Coronary artery (tissue), 2 donors: ENCODE measurements around the gene TSPAN13.

Source experiments
- DNase-seq: peaks from one replicate; pipeline ENCODE4 v3.0.0-alpha.2; 2017; ENCODE audit warnings: low spot score
- H3K27ac ChIP-seq, 2 donors: fragments of 200-600 bp; sonication (generic); one replicate each; pipeline ENCODE4 v1.5.1; 2016 to 2019
- H3K4me3 ChIP-seq: fragments of 200-600 bp; sonication (generic); 2 replicates; pipeline ENCODE4 v1.5.1; 2016; ENCODE audit warnings: mild to moderate bottlenecking, moderate library complexity
- TF ChIP-seq, protein P1 (sequence below): fragments of 200-600 bp; sonication (generic); IDR thresholded peaks from one replicate; pipeline ENCODE4 v1.5.1; 2019; ENCODE audit warnings: antibody characterized with exemption

The TSPAN13 gene

GRCh38 chr7:16795624-16796023 is 42.1 kb downstream of the TSPAN13 start:
- H3K27ac ChIP-seq = no peak overlapping the region
- TF ChIP-seq, protein P1, sequence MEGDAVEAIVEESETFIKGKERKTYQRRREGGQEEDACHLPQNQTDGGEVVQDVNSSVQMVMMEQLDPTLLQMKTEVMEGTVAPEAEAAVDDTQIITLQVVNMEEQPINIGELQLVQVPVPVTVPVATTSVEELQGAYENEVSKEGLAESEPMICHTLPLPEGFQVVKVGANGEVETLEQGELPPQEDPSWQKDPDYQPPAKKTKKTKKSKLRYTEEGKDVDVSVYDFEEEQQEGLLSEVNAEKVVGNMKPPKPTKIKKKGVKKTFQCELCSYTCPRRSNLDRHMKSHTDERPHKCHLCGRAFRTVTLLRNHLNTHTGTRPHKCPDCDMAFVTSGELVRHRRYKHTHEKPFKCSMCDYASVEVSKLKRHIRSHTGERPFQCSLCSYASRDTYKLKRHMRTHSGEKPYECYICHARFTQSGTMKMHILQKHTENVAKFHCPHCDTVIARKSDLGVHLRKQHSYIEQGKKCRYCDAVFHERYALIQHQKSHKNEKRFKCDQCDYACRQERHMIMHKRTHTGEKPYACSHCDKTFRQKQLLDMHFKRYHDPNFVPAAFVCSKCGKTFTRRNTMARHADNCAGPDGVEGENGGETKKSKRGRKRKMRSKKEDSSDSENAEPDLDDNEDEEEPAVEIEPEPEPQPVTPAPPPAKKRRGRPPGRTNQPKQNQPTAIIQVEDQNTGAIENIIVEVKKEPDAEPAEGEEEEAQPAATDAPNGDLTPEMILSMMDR = no peak
- DNase-seq = no peak
- no peak overlapping the region for H3K4me3 ChIP-seq

- H3K27ac ChIP-seq = no peak overlapping the region
- TF ChIP-seq, protein P1 = no peak
- DNase-seq = no peak
- no peak overlapping the region for H3K4me3 ChIP-seq
Observed at GRCh38 chr7:16801111-16801542, 47.6 kb downstream of the TSPAN13 start.

DNA sequence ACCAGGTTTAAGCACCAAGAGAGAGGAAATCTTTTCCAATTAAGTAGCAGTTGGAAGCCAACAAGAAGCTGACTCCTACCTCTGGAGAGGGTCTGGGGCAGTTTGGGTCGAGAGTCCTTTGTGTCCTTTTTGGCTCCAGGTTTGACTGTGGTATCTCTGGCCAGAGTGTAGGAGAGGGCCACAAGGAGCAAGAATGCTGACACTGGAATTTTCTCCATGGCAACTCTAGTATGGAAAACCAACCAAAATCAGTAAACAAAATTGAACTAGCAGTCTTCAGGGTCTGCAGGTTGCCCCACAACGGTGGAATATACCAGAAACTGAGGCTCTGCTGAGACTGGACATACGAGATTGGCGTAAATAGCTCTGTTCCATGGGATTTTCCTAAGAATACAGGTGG is 48.0 kb downstream of the TSPAN13 start:
- Histone ChIP-seq H3K27ac (no peak overlapping the region), H3K4me3 (no peak overlapping the region)
- TF ChIP-seq, protein P1 = no peak
- no peak for DNase-seq

DNA sequence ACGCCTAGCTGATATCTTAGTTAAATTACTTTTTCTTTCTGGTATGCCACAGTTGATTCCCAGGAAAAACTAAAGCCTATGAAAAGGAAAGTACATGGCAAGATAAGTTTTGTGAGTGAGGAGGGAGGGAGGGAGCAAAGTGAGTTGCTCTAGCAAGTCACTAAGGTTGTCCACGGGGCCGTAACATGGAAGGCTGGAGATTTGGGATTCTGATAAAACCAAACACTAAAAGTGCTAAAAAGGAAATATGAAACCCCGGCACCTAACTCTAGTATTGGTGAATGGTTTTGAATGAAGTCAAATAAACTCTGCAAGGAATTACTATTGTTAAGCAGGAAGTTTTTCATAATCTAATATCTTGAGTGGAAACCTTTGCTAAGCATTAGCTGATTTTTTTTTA is 49.6 kb downstream of the TSPAN13 start:
- Histone ChIP-seq H3K27ac (no peak overlapping the region), H3K4me3 (no peak overlapping the region)
- no peak for DNase-seq
- TF ChIP-seq, protein P1 = no peak

GRCh38 chr7:16803881-16804673 is 50.5 kb downstream of the TSPAN13 start:
- no peak overlapping the region for H3K27ac ChIP-seq
- no peak overlapping the region for H3K4me3 ChIP-seq
- no peak for DNase-seq
- TF ChIP-seq, protein P1 = no peak

- TF ChIP-seq, protein P1 = no peak
- no peak within 1 kb of the TSS for H3K4me3 ChIP-seq
- no peak within 1 kb of the TSS for H3K27ac ChIP-seq
- no peak for DNase-seq
Observed at GRCh38 chr7:16804674-16805439, 51.3 kb downstream of the TSPAN13 start, which contains the start of gene AGR2. TSS of gene AGR2 (minus strand) at chr7:16804999. CDS start at chr7:16801796, 3,203 bp downstream.
